Neuronal stem cell (in vitro differentiated cells): ENCODE measurements around the gene ZNF579.
A peak's percentile ranks its signal among the peaks of the same experiment; 100 is the strongest.
"Not testable (repeated sequence)": the region's sequence is repeated elsewhere in the genome, so short reads cannot be mapped to it uniquely, and the experiment has no call there.

ENCODE experiments used
- DNase-seq: peaks from one replicate; pipeline ENCODE4 v3.0.0-alpha.2; 2013; ENCODE audit warnings: low spot score
- H2AFZ ChIP-seq: one replicate; pipeline ENCODE4 v1.6.1; 2013; ENCODE audit warnings: mild to moderate bottlenecking, low read length, inconsistent platforms
- H2AK5ac ChIP-seq: 2 replicates; pipeline ENCODE4 v1.6.1; 2013; ENCODE audit warnings: low read depth, mild to moderate bottlenecking, inconsistent platforms, low read length, moderate library complexity, mixed read lengths
- H2BK120ac ChIP-seq: 2 replicates; pipeline ENCODE4 v1.6.1; 2013; ENCODE audit warnings: low read depth, mild to moderate bottlenecking, inconsistent platforms, low read length, moderate library complexity, mixed read lengths
- H2BK12ac ChIP-seq: one replicate; pipeline ENCODE4 v1.6.1; 2013; ENCODE audit warnings: low read length, inconsistent platforms
- H2BK15ac ChIP-seq: 2 replicates; pipeline ENCODE4 v1.6.1; 2013; ENCODE audit warnings: mild to moderate bottlenecking, low read length, inconsistent platforms, mixed read lengths
- H2BK5ac ChIP-seq: one replicate; pipeline ENCODE4 v1.6.1; 2013; ENCODE audit warnings: inconsistent platforms, mild to moderate bottlenecking, low read length, moderate library complexity
- H3K14ac ChIP-seq: one replicate; pipeline ENCODE4 v1.6.1; 2013; ENCODE audit warnings: low read length, inconsistent platforms
- H3K18ac ChIP-seq: 2 replicates; pipeline ENCODE4 v1.6.1; 2013; ENCODE audit warnings: low read length, inconsistent platforms
- H3K23ac ChIP-seq: 2 replicates; pipeline ENCODE4 v1.6.1; 2013; ENCODE audit warnings: low read depth, mild to moderate bottlenecking, mixed read lengths, low read length, inconsistent platforms; ENCODE audit not compliant: poor library complexity
- H3K27ac ChIP-seq: replicated peaks from 3 replicates; pipeline ENCODE4 v1.5.1; 2013; ENCODE audit warnings: low read length, inconsistent platforms
- H3K27me3 ChIP-seq, 3 experiments: 2 replicates each; pipeline ENCODE4 v1.6.1; 2013; ENCODE audit warnings: low read length in 3 of 3, mild to moderate bottlenecking in 2 of 3, inconsistent platforms in 1 of 3, low read depth in 1 of 3, mixed read lengths in 1 of 3, moderate library complexity in 1 of 3; ENCODE audit not compliant: control insufficient read depth in 3 of 3, insufficient read depth in 3 of 3
- H3K36me3 ChIP-seq, 2 donors: replicated peaks in 1 of 2; 2 replicates each; pipeline ENCODE4 v1.6.1; 2013; ENCODE audit warnings: low read length in 2 of 2; ENCODE audit not compliant: control insufficient read depth in 2 of 2, insufficient read depth in 2 of 2
- H3K4ac ChIP-seq: 2 replicates; pipeline ENCODE4 v1.6.1; 2013; ENCODE audit warnings: inconsistent platforms, mild to moderate bottlenecking, low read length, moderate library complexity
- H3K4me1 ChIP-seq, 2 donors: 1 replicate in 1 of 2; 2 replicates in 1 of 2; pipeline ENCODE4 v1.6.1; 2013; ENCODE audit warnings: low read length in 2 of 2, low read depth in 1 of 2; ENCODE audit not compliant: control insufficient read depth in 2 of 2, insufficient read depth in 1 of 2
- H3K4me2 ChIP-seq: one replicate; pipeline ENCODE4 v1.6.1; 2013; ENCODE audit warnings: mild to moderate bottlenecking, low read length, inconsistent platforms; ENCODE audit not compliant: insufficient read depth, poor library complexity, severe bottlenecking
- H3K4me3 ChIP-seq, 2 donors: 2 replicates each; pipeline ENCODE4 v1.5.1; 2013; ENCODE audit warnings: low read length in 2 of 2, mild to moderate bottlenecking in 2 of 2, inconsistent platforms in 1 of 2, moderate library complexity in 1 of 2
- H3K79me1 ChIP-seq: one replicate; pipeline ENCODE4 v1.6.1; 2013; ENCODE audit warnings: low read depth, mild to moderate bottlenecking, inconsistent platforms, low read length, moderate library complexity
- H3K9ac ChIP-seq: one replicate; pipeline ENCODE4 v1.6.1; 2013; ENCODE audit warnings: mild to moderate bottlenecking, low read depth, low read length, inconsistent platforms; ENCODE audit not compliant: poor library complexity
- H3K9me3 ChIP-seq, 2 donors: replicated peaks in 1 of 2; 2 replicates each; pipeline versions ENCODE3 to v1.6.1; 2013; ENCODE audit warnings: low read length in 2 of 2, mild to moderate bottlenecking in 2 of 2, inconsistent platforms in 1 of 2, low read depth in 1 of 2, mixed read lengths in 1 of 2, moderate library complexity in 1 of 2; ENCODE audit not compliant: control insufficient read depth in 2 of 2, insufficient read depth in 1 of 2
- H4K8ac ChIP-seq: one replicate; pipeline ENCODE4 v1.6.1; 2013; ENCODE audit warnings: low read depth, mild to moderate bottlenecking, inconsistent platforms, low read length, moderate library complexity
- H4K91ac ChIP-seq: one replicate; pipeline ENCODE4 v1.6.1; 2013; ENCODE audit warnings: low read length, low read depth, mild to moderate bottlenecking, inconsistent platforms; ENCODE audit not compliant: poor library complexity
- WGBS, 2 donors: extraction: QIAGEN DNeasy Blood & Tissue Kit; methylation state at CpG; one replicate each; pipeline ENCODE4 v1.1.7; 2013; ENCODE audit warnings: missing lambda C conversion rate in 2 of 2, mixed read lengths in 1 of 2; ENCODE audit not compliant: insufficient read length in 2 of 2, insufficient replicate concordance in 1 of 2; ENCODE audit errors: extremely low coverage in 2 of 2; 5-methylcytosine and 5-hydroxymethylcytosine counted together

The ZNF579 gene

DNA sequence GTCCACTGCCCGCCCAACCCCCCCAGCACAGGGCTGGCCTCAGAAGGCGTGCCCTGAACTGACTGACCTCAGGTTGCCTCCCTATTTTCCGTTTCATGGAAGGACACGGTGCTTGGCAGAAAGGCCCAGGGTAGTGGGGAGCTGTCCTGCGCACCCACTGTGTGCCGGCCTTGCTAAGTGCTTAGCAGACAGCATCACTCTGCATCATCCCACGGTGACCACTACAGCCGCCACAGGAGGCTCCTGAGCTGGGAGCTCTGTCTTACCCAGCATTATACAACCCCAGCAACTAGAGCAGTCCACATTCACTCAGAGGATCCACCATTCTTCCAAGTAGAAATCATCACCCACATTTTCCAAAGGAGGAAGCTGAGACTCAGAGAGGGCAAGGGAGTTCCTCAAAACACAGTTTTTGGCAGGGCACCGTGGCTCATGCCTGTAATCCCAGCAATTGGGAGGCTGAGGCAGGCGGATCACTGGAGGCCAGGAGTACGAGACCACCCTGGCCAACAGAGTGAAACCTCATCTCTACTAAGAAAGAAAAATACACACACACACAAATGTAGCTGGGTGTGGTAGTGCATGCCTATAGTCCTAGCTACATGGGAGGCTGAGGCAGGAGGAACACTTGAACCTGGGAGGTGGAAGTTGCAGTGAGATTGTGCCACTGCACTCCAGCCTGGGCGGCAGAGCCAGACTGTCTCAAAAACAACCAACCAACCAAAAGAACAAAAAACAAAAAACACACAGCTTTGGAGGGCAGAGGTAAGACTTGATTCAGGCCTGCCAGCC is 45.3 kb downstream of the ZNF579 start:
- Histone ChIP-seq H3K4me2 (no peak overlapping the region), H2BK12ac (peak overlapping the region; percentile 7), H3K18ac (no peak overlapping the region), H4K91ac (peak overlapping the region; percentile 11), H2BK120ac (peak overlapping the region; percentile 91), H3K9ac (no peak overlapping the region), H3K79me1 (peaks cover 2% of the 10 kb centered on the region), H3K14ac (peak overlapping the region; percentile 89), H3K23ac (peak overlapping the region; percentile 85), H4K8ac (peak overlapping the region; percentile 82), H2BK5ac (peak overlapping the region; percentile 82), H3K4me3 (no peak overlapping the region), H3K9me3 (peaks cover 0 to 3% of the 10 kb centered on the region in 2 donors), H2BK15ac (peak overlapping the region; percentile 100), H3K27ac (no peak overlapping the region), H3K36me3 (no peaks in the 10 kb centered on the region), H3K27me3 (no peaks in the 10 kb centered on the region), H2AK5ac (peak overlapping the region; percentile 99), H2AFZ (peak overlapping the region; percentile 11), H3K4me1 (peaks cover 14 to 18% of the 10 kb centered on the region in 2 donors), H3K4ac (peak overlapping the region; percentile 38)
- no peak for DNase-seq
- no CpG with 5 or more reads among the region's 12 CpGs for WGBS, 2 donors

DNA sequence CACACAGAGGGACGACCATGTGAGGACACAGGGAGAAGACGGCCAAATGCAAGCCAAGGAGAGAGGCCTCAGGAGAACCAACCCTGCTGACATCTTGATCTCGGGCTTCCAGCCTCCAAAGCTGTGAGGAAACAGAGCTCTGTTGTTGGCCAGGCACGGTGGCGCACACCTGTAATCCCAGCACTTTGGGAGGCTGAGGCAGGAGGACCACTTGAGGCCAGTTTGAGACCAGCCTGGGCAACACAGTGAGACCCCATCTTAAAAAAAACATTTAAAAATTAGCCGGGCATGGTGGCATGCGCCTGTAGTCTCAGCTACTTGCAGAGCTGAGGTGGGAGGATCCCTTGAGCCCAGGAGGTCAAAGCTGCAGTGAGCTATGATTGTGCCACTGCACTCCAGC is 46.4 kb downstream of the ZNF579 start:
- H3K36me3 ChIP-seq, H2BK12ac ChIP-seq, H2AFZ ChIP-seq, H3K4ac ChIP-seq, H2AK5ac ChIP-seq, H3K14ac ChIP-seq, H4K91ac ChIP-seq, H4K8ac ChIP-seq, H3K9me3 ChIP-seq, DNase-seq, H2BK15ac ChIP-seq, H3K27ac ChIP-seq, H3K23ac ChIP-seq, H3K79me1 ChIP-seq, H2BK120ac ChIP-seq, H2BK5ac ChIP-seq, H3K4me2 ChIP-seq, H3K9ac ChIP-seq, H3K27me3 ChIP-seq, H3K18ac ChIP-seq: not testable (repeated sequence)
- Histone ChIP-seq H3K4me1 (peaks cover 14 to 18% of the 10 kb centered on the region in 2 donors), H3K4me3 (peak overlapping the region in 1 of 2 donors; percentile 38)
- WGBS, 2 donors: no CpG with 5 or more reads among the region's 7 CpGs

GRCh38 chr19:55530996-55531395 is 49.7 kb downstream of the ZNF579 start:
- H2BK15ac ChIP-seq: peak overlapping the region; percentile 91
- no CpG with 5 or more reads among the region's 26 CpGs for WGBS, 2 donors
- no peak overlapping the region for H3K4me2 ChIP-seq
- no peak overlapping the region for H3K27ac ChIP-seq
- no peaks in the 10 kb centered on the region for H3K27me3 ChIP-seq
- no peak overlapping the region for H2BK5ac ChIP-seq
- H2AFZ ChIP-seq: peak overlapping the region; percentile 42
- peaks cover 2% of the 10 kb centered on the region for H3K79me1 ChIP-seq
- H3K4me3 ChIP-seq: no peak overlapping the region
- H3K23ac ChIP-seq: peak overlapping the region; percentile 63
- H4K91ac ChIP-seq: peak overlapping the region; percentile 90
- H3K36me3 ChIP-seq: peaks cover 0 to 4% of the 10 kb centered on the region in 2 donors
- peak overlapping the region; percentile 55 for H3K18ac ChIP-seq
- peak overlapping the region; percentile 88 for H2BK12ac ChIP-seq
- H3K9ac ChIP-seq: peak overlapping the region; percentile 40
- peak overlapping the region; percentile 61 for H3K4ac ChIP-seq
- peaks cover 0 to 14% of the 10 kb centered on the region in 2 donors for H3K9me3 ChIP-seq
- H4K8ac ChIP-seq: no peak overlapping the region
- H3K4me1 ChIP-seq: peaks cover 16 to 17% of the 10 kb centered on the region in 2 donors
- H2AK5ac ChIP-seq: no peak overlapping the region
- DNase-seq: no peak
- peak overlapping the region; percentile 40 for H2BK120ac ChIP-seq
- peak overlapping the region; percentile 65 for H3K14ac ChIP-seq

DNA sequence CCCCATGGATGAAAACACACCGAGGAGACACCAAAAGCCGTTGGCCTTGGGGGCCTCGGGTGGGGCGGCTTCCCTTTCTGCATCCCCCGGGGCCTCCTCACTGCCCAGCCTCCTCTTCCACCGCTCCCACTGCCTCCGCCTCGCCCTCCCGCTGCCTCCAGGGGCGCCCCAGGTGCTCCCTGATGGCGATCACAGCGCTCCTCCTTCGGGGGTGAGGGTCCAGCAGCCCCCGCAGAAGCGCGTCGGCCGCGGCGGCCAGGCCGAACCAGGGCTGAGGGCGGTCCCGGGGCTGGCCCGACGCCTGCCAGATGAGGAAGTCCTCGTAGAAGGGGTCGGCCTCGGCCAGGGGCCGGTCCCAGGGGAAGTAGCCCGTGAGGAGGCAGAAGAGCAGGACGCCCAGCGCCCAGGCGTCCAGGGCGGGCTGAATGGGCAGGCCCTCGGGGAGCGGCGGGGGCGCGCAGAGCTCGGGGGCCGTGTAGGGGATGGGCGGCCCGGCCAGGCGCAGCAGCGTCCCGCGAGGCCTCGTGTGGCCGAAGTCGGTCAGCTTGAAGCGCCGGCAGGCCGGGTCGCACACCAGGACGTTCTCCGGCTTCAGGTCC is 50.9 kb downstream of the ZNF579 start:
- no peak overlapping the region for H3K4ac ChIP-seq
- WGBS, 2 donors: no CpG with 5 or more reads among the region's 56 CpGs

More for the DNA sequence above, 50.9 kb downstream of the ZNF579 start:
- Histone ChIP-seq H3K18ac (peak overlapping the region; percentile 8), H4K8ac (no peak overlapping the region), H3K27me3 (no peaks in the 10 kb centered on the region), H2BK15ac (peak overlapping the region; percentile 62), H3K9ac (no peak overlapping the region), H3K4me1 (peaks cover 14 to 17% of the 10 kb centered on the region in 2 donors), H2AFZ (peak overlapping the region; percentile 45), H2BK5ac (no peak overlapping the region), H3K27ac (no peak overlapping the region), H3K4me3 (no peak overlapping the region), H3K36me3 (peaks cover 0 to 4% of the 10 kb centered on the region in 2 donors), H3K79me1 (peaks cover 2% of the 10 kb centered on the region), H3K14ac (no peak overlapping the region), H3K9me3 (peaks cover 0 to 14% of the 10 kb centered on the region in 2 donors), H3K4me2 (no peak overlapping the region), H2AK5ac (peak overlapping the region; percentile 86), H2BK120ac (peak overlapping the region; percentile 40), H4K91ac (no peak overlapping the region), H3K23ac (peak overlapping the region; percentile 80), H2BK12ac (no peak overlapping the region)
- DNase-seq: no peak
